Pons (tissue), 1 donor: ENCODE results near the gene MAGI3.
"Not testable (repeated sequence)": the region's sequence is repeated elsewhere in the genome, so short reads cannot be mapped to it uniquely, and the experiment has no call there.

Experiments
- DNase-seq: peaks from one replicate; pipeline ENCODE4 v3.0.0-alpha.2; 2016; ENCODE audit warnings: low spot score

MAGI3 gene

GRCh38 chr1:113579256-113580018 is 189.1 kb downstream of the MAGI3 start:
- DNase-seq: no peak

GRCh38 chr1:113581323-113581722 is 191.0 kb downstream of the MAGI3 start:
- no peak for DNase-seq

- no peak for DNase-seq
Measured at GRCh38 chr1:113582084-113582483, 191.8 kb downstream of the MAGI3 start.

- DNase-seq: no peak
Measured at GRCh38 chr1:113587475-113587874, 197.2 kb downstream of the MAGI3 start.

- no peak for DNase-seq
Measured at GRCh38 chr1:113592230-113592629, 201.9 kb downstream of the MAGI3 start.

GRCh38 chr1:113593550-113594297 is 203.4 kb downstream of the MAGI3 start:
- no peak for DNase-seq

GRCh38 chr1:113604466-113604865 is 214.2 kb downstream of the MAGI3 start:
- DNase-seq: not testable (repeated sequence)

- DNase-seq: no peak
Measured at GRCh38 chr1:113605146-113605545, 214.8 kb downstream of the MAGI3 start.

- no peak for DNase-seq
Measured at GRCh38 chr1:113608399-113608798, 218.1 kb downstream of the MAGI3 start.

DNA sequence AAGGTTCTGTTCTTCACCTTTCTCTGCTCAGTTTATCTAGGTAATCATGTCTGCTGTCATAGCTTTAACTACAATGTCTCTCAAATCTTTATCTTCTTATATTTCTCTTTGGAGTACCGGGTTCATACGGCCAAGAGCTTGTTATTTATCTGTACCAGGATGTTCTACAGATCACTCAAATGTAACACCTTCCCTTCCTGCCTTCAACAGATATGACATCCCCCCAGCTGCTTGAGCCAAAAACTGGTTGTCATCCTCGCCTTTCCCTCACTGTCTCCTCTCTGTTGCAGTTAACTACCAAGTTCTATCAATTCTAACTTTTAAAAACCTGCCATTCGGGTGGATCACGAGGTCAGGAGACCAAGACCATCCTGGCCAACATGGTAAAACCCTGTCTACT is 220.1 kb downstream of the MAGI3 start:
- no peak for DNase-seq

- DNase-seq: no peak
Measured at GRCh38 chr1:113615425-113615824, 225.1 kb downstream of the MAGI3 start.

GRCh38 chr1:113616156-113616555 is 225.8 kb downstream of the MAGI3 start:
- peak; percentile 33 for DNase-seq

DNA sequence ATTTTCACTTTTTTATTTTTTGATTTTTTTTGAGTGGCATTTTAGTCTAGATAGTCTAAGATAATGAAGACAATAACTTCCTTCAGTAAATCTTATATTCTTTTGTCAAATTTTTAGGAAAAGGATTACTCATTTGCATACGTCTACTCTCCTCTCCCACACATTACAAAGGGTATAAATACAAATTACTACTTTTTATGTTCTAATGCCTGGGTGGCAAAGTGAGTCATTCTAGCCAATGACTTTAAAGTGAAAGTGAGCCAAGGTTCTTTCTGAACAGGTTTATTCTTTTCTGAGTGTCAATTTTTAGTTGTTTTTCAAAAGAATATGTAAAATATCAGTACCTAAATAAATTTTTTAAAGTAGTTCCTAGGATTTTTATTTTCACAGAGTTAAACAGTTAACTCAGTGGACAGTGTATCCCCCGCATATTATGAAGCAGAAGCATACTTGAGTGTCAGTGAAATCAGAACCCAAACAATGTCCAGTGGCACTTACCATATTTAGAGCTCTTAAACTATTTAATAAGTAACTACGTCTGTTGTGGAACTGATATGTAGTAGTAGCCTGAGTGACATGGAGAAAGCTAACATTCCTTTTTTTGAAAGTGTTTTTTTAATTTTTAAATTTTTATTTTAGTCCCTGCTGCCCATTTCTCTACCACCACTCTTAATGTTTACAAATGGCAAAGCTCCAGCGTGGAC is 227.3 kb downstream of the MAGI3 start:
- no peak for DNase-seq

GRCh38 chr1:113628997-113629396 is 238.7 kb downstream of the MAGI3 start:
- DNase-seq: no peak

DNA sequence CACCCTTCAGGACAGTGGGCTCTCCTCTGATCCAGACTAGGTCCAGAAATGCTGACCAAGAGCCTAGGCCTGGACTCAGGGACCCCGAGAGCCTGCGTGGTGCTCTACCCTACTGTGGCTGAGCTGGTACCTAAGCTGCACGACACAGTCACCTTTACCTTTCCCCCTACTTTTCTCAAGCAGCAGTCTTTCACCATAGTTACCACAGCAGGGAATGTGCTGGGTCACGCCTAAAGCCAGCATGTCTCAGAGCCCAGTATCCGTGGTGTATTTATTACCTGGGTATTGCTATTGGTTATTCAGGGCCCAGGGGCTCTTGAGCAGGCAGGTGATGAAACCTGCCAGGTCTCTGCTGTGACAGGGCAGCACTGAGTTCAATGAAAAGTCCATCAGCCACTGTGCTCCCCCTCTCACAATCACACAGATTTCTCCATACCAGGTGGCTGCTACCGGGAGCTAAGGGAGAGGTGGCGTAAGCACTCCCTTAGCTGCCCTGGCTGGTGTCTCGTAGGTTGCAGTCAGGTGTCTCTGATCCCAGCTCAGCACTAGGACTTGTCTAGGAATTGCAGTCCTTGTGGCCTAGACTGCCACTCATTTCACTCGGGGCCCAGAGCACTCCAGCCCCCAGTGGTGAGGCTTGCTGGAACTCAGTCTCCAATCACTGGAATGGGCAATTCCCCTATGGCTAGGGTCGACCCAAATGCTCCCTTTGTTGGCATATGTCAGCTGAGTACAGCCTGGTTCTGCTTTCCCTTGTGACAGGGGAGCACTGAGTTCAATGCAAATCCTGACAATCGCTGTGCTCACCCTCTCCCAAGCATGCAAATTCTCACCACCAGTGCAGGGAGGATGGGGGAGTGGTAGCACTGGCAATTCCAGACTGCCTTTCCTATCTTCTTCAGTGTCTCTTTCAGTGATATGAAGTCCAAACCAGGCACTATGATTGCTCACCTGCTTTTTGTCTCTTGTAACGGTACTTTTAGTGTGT is 240.3 kb downstream of the MAGI3 start:
- DNase-seq: no peak

GRCh38 chr1:113641396-113641795 is 251.1 kb downstream of the MAGI3 start:
- no peak for DNase-seq

GRCh38 chr1:113647164-113647563 is 256.8 kb downstream of the MAGI3 start:
- no peak for DNase-seq

- DNase-seq: no peak
Measured at GRCh38 chr1:113648478-113648877, 258.2 kb downstream of the MAGI3 start.

- DNase-seq: no peak
Measured at GRCh38 chr1:113652771-113653170, 262.5 kb downstream of the MAGI3 start.

- no peak for DNase-seq
Measured at GRCh38 chr1:113653741-113654140, 263.4 kb downstream of the MAGI3 start.

DNA sequence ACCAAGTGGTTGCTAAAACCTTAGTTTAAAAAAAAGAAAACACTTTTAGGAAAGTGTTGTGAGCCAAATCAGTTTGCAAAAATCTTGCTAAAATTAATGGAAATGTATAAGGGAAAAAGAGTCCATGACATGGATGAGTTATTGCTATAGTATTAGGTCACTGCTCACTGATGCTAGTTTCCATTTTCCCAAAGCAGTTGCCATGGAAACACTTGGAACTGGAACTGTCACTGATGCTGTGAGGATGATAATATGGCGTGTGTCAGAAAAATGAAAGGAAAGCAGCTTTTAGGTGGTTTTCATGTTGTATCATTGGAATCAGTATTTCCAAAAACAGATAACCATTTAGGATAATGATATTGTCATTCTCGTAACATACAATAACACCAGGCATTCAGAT is 264.6 kb downstream of the MAGI3 start:
- DNase-seq: peak; percentile 31

GRCh38 chr1:113657126-113657525 is 266.8 kb downstream of the MAGI3 start:
- DNase-seq: peak; percentile 15
